HEK293 (cell line): ENCODE data around the gene REC8.

Source experiments
- BCL11B ChIP-seq: fragments of 450-650 bp; formaldehyde crosslinking; IDR thresholded peaks from 2 replicates; pipeline ENCODE4 v1.5.1; 2016; ENCODE audit warnings: low read depth, missing biosample characterization, missing genetic modification characterization
- GLIS1 ChIP-seq: fragments of 450-650 bp; formaldehyde crosslinking; IDR thresholded peaks from 2 replicates; pipeline ENCODE4 v1.5.1; 2016; ENCODE audit warnings: missing biosample characterization, missing genetic modification characterization
- GLIS2 ChIP-seq: fragments of 450-650 bp; formaldehyde crosslinking; IDR thresholded peaks from 2 replicates; pipeline ENCODE4 v1.5.1; 2016; ENCODE audit warnings: missing biosample characterization, missing genetic modification characterization
- KLF7 ChIP-seq: fragments of 450-650 bp; formaldehyde crosslinking; IDR thresholded peaks from 2 replicates; pipeline ENCODE4 v1.5.1; 2016; ENCODE audit warnings: missing biosample characterization, missing genetic modification characterization, borderline replicate concordance
- RBAK ChIP-seq: fragments of 450-650 bp; formaldehyde crosslinking; IDR thresholded peaks from 2 replicates; pipeline ENCODE4 v1.5.1; 2016; ENCODE audit warnings: missing biosample characterization, missing genetic modification characterization
- ZEB2 ChIP-seq: fragments of 450-650 bp; formaldehyde crosslinking; IDR thresholded peaks from 2 replicates; pipeline ENCODE4 v1.5.1; 2016; ENCODE audit warnings: missing biosample characterization, missing genetic modification characterization
- ZFHX2 ChIP-seq: fragments of 450-650 bp; formaldehyde crosslinking; conservative IDR thresholded peaks from 2 replicates; pipeline ENCODE4 v1.5.1; 2016; ENCODE audit warnings: missing biosample characterization, missing genetic modification characterization
- ZFP41 ChIP-seq: fragments of 450-650 bp; formaldehyde crosslinking; IDR thresholded peaks from 2 replicates; pipeline ENCODE4 v1.5.1; 2016; ENCODE audit warnings: missing biosample characterization, missing genetic modification characterization, borderline replicate concordance
- ZNF140 ChIP-seq: fragments of 450-650 bp; formaldehyde crosslinking; IDR thresholded peaks from 2 replicates; pipeline ENCODE4 v1.5.1; 2016; ENCODE audit warnings: missing biosample characterization, missing genetic modification characterization
- ZNF16 ChIP-seq: fragments of 450-650 bp; formaldehyde crosslinking; IDR thresholded peaks from 2 replicates; pipeline ENCODE4 v1.5.1; 2016; ENCODE audit warnings: low read depth, missing biosample characterization, missing genetic modification characterization
- ZNF341 ChIP-seq: fragments of 450-650 bp; formaldehyde crosslinking; IDR thresholded peaks from 2 replicates; pipeline ENCODE4; 2016; ENCODE audit warnings: low read depth, missing biosample characterization, missing genetic modification characterization
- ZNF416 ChIP-seq: fragments of 450-650 bp; formaldehyde crosslinking; IDR thresholded peaks from 2 replicates; pipeline ENCODE4 v1.5.1; 2016; ENCODE audit warnings: missing biosample characterization, missing genetic modification characterization
- ZNF571 ChIP-seq: fragments of 450-650 bp; formaldehyde crosslinking; IDR thresholded peaks from 2 replicates; pipeline ENCODE4 v1.5.0; 2017; ENCODE audit warnings: missing biosample characterization, missing genetic modification characterization
- ZNF664 ChIP-seq: fragments of 450-650 bp; formaldehyde crosslinking; IDR thresholded peaks from 2 replicates; pipeline ENCODE4 v1.5.1; 2016; ENCODE audit warnings: missing biosample characterization, missing genetic modification characterization
- ZNF677 ChIP-seq: fragments of 450-650 bp; IDR thresholded peaks from 2 replicates; pipeline ENCODE4 v1.5.0; 2018; ENCODE audit warnings: missing biosample characterization, mild to moderate bottlenecking, missing genetic modification characterization, moderate library complexity
- TF ChIP-seq, protein P1 (sequence below): fragments of 450-650 bp; formaldehyde crosslinking; IDR thresholded peaks from 2 replicates; pipeline ENCODE4 v1.5.1; 2016; ENCODE audit warnings: missing biosample characterization, missing genetic modification characterization
- TF ChIP-seq, protein P2 (sequence below): fragments of 450-650 bp; formaldehyde crosslinking; IDR thresholded peaks from 2 replicates; pipeline ENCODE4 v1.5.1; 2016; ENCODE audit warnings: missing biosample characterization, missing genetic modification characterization
- TF ChIP-seq, protein P3 (sequence below): fragments of 450-650 bp; formaldehyde crosslinking; IDR thresholded peaks from 2 replicates; pipeline ENCODE4 v1.5.1; 2016; ENCODE audit warnings: missing biosample characterization, missing genetic modification characterization
- TF ChIP-seq, protein P4 (sequence below): fragments of 450-650 bp; formaldehyde crosslinking; IDR thresholded peaks from 2 replicates; pipeline ENCODE4 v1.5.1; 2017; ENCODE audit warnings: missing biosample characterization, mild to moderate bottlenecking, missing genetic modification characterization, moderate library complexity
- TF ChIP-seq, protein P5 (sequence below): fragments of 450-650 bp; formaldehyde crosslinking; IDR thresholded peaks from 2 replicates; pipeline ENCODE4 v1.5.0; 2017; ENCODE audit warnings: missing biosample characterization, missing genetic modification characterization, borderline replicate concordance
- TF ChIP-seq, protein P6 (sequence below): fragments of 450-650 bp; formaldehyde crosslinking; IDR thresholded peaks from 2 replicates; pipeline ENCODE4 v1.5.1; 2017; ENCODE audit warnings: missing biosample characterization, missing genetic modification characterization
- TF ChIP-seq, protein P7 (sequence below): fragments of 450-650 bp; formaldehyde crosslinking; IDR thresholded peaks from 2 replicates; pipeline ENCODE4 v1.5.1; 2016; ENCODE audit warnings: missing biosample characterization, missing genetic modification characterization
- TF ChIP-seq, protein P8 (sequence below): fragments of 450-650 bp; formaldehyde crosslinking; IDR thresholded peaks from 2 replicates; pipeline ENCODE4 v1.5.1; 2016; ENCODE audit warnings: missing biosample characterization, missing genetic modification characterization

Gene REC8

DNA sequence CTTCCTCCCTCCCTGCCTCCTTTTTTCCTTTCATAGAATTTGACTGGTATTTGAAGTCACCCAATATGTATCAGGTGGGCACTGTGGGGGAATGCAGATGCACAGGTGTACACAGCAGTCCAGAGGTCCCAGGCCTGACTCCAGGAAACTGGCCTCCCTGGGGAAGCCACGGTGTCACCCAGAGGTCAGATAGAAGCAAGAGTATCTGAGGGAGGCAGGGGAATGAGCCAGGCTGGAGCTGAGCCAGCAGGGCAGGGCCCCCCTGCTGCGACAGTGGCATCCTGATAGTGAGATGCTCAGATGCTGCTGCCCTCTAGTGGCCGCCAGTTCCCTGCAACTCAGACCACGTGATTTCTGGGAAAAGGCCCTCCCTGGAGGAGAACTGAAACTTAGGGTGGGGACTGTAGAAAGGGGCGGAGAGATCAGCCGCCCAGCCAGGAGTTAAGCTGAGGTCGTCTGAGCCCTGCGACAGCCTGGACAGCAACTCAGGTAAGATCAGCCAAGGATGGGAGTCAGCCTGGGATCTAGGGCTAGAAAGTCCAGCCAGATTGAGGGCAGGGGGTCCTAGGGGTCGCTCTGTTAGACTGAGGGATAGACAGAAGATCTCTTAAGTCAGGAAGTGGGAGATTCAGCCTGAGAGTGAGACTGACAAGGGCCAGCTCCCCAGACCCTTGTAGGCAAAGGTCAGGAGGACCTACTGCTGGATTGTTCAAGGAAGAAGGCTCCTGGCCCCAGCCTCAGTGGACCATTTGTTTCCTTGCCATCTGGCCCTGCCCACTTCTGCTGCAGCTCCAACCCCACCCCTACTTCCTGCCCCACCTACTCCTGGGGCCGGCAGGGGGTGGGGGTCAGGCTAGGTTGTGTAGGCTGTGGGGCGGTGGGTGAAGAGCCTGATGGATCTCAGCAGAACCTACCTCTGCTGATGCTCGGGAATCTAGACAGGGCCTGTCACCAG lies 10.8 kb upstream of the REC8 start, which contains the start of gene IRF9 (continued):
- TF ChIP-seq, protein P1, sequence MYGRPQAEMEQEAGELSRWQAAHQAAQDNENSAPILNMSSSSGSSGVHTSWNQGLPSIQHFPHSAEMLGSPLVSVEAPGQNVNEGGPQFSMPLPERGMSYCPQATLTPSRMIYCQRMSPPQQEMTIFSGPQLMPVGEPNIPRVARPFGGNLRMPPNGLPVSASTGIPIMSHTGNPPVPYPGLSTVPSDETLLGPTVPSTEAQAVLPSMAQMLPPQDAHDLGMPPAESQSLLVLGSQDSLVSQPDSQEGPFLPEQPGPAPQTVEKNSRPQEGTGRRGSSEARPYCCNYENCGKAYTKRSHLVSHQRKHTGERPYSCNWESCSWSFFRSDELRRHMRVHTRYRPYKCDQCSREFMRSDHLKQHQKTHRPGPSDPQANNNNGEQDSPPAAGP (tag by site-specific recombination), result peak; percentile 94
- peak; percentile 85 for TF ChIP-seq ZEB2
- TF ChIP-seq RBAK, result no peak
- peak; percentile 77 for TF ChIP-seq GLIS2 (tag by site-specific recombination)
- TF ChIP-seq, protein P2, sequence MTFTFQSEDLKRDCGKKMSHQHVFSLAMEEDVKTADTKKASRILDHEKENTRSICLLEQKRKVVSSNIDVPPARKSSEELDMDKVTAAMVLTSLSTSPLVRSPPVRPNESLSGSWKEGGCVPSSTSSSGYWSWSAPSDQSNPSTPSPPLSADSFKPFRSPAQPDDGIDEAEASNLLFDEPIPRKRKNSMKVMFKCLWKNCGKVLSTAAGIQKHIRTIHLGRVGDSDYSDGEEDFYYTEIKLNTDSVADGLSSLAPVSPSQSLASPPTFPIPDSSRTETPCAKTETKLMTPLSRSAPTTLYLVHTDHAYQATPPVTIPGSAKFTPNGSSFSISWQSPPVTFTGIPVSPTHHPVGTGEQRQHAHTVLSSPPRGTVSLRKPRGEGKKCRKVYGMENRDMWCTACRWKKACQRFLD (tag by site-specific recombination), result no peak
- TF ChIP-seq ZFP41 (tag by site-specific recombination), result no peak
- TF ChIP-seq ZNF16, result no peak
- TF ChIP-seq ZNF664 (tag by site-specific recombination), result no peak
- no peak for TF ChIP-seq ZNF341
- TF ChIP-seq, protein P3, sequence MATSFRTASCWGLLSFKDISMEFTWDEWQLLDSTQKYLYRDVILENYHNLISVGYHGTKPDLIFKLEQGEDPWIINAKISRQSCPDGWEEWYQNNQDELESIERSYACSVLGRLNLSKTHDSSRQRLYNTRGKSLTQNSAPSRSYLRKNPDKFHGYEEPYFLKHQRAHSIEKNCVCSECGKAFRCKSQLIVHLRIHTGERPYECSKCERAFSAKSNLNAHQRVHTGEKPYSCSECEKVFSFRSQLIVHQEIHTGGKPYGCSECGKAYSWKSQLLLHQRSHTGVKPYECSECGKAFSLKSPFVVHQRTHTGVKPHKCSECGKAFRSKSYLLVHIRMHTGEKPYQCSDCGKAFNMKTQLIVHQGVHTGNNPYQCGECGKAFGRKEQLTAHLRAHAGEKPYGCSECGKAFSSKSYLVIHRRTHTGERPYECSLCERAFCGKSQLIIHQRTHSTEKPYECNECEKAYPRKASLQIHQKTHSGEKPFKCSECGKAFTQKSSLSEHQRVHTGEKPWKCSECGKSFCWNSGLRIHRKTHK, result no peak
- no peak for TF ChIP-seq ZNF571
- TF ChIP-seq, protein P4, sequence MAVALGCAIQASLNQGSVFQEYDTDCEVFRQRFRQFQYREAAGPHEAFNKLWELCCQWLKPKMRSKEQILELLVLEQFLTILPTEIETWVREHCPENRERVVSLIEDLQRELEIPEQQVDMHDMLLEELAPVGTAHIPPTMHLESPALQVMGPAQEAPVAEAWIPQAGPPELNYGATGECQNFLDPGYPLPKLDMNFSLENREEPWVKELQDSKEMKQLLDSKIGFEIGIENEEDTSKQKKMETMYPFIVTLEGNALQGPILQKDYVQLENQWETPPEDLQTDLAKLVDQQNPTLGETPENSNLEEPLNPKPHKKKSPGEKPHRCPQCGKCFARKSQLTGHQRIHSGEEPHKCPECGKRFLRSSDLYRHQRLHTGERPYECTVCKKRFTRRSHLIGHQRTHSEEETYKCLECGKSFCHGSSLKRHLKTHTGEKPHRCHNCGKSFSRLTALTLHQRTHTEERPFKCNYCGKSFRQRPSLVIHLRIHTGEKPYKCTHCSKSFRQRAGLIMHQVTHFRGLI (tag by site-specific recombination), result peak; percentile 73; the same call in 1 of the 2 replicates
- TF ChIP-seq ZNF416 (tag by site-specific recombination), result no peak
- no peak for TF ChIP-seq ZNF140
- no peak for TF ChIP-seq ZNF677 (tag by site-specific recombination)
- TF ChIP-seq, protein P5, sequence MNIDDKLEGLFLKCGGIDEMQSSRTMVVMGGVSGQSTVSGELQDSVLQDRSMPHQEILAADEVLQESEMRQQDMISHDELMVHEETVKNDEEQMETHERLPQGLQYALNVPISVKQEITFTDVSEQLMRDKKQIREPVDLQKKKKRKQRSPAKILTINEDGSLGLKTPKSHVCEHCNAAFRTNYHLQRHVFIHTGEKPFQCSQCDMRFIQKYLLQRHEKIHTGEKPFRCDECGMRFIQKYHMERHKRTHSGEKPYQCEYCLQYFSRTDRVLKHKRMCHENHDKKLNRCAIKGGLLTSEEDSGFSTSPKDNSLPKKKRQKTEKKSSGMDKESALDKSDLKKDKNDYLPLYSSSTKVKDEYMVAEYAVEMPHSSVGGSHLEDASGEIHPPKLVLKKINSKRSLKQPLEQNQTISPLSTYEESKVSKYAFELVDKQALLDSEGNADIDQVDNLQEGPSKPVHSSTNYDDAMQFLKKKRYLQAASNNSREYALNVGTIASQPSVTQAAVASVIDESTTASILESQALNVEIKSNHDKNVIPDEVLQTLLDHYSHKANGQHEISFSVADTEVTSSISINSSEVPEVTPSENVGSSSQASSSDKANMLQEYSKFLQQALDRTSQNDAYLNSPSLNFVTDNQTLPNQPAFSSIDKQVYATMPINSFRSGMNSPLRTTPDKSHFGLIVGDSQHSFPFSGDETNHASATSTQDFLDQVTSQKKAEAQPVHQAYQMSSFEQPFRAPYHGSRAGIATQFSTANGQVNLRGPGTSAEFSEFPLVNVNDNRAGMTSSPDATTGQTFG (tag by site-specific recombination), result no peak
- TF ChIP-seq KLF7 (tag by site-specific recombination), result peak; percentile 67
- TF ChIP-seq BCL11B (tag by site-specific recombination), result no peak
- peak; percentile 55 for TF ChIP-seq ZFHX2 (tag by site-specific recombination)
- TF ChIP-seq, protein P6, sequence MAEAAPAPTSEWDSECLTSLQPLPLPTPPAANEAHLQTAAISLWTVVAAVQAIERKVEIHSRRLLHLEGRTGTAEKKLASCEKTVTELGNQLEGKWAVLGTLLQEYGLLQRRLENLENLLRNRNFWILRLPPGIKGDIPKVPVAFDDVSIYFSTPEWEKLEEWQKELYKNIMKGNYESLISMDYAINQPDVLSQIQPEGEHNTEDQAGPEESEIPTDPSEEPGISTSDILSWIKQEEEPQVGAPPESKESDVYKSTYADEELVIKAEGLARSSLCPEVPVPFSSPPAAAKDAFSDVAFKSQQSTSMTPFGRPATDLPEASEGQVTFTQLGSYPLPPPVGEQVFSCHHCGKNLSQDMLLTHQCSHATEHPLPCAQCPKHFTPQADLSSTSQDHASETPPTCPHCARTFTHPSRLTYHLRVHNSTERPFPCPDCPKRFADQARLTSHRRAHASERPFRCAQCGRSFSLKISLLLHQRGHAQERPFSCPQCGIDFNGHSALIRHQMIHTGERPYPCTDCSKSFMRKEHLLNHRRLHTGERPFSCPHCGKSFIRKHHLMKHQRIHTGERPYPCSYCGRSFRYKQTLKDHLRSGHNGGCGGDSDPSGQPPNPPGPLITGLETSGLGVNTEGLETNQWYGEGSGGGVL (tag by site-specific recombination), result no peak
- peak; percentile 98 for TF ChIP-seq GLIS1 (tag by site-specific recombination)
- TF ChIP-seq, protein P7, sequence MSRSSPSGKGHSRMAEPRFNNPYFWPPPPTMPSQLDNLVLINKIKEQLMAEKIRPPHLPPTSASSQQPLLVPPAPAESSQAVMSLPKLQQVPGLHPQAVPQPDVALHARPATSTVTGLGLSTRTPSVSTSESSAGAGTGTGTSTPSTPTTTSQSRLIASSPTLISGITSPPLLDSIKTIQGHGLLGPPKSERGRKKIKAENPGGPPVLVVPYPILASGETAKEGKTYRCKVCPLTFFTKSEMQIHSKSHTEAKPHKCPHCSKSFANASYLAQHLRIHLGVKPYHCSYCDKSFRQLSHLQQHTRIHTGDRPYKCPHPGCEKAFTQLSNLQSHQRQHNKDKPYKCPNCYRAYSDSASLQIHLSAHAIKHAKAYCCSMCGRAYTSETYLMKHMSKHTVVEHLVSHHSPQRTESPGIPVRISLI (tag by site-specific recombination), result no peak
- TF ChIP-seq, protein P8, sequence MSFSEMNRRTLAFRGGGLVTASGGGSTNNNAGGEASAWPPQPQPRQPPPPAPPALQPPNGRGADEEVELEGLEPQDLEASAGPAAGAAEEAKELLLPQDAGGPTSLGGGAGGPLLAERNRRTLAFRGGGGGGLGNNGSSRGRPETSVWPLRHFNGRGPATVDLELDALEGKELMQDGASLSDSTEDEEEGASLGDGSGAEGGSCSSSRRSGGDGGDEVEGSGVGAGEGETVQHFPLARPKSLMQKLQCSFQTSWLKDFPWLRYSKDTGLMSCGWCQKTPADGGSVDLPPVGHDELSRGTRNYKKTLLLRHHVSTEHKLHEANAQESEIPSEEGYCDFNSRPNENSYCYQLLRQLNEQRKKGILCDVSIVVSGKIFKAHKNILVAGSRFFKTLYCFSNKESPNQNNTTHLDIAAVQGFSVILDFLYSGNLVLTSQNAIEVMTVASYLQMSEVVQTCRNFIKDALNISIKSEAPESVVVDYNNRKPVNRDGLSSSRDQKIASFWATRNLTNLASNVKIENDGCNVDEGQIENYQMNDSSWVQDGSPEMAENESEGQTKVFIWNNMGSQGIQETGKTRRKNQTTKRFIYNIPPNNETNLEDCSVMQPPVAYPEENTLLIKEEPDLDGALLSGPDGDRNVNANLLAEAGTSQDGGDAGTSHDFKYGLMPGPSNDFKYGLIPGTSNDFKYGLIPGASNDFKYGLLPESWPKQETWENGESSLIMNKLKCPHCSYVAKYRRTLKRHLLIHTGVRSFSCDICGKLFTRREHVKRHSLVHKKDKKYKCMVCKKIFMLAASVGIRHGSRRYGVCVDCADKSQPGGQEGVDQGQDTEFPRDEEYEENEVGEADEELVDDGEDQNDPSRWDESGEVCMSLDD (tag by site-specific recombination), result no peak
